Left lung (tissue), 10 donors: ENCODE data around the gene ATXN1L. TPM values are rescaled to one million over a fixed set of nuclear protein-coding genes. Genes with fewer than 3 reads are reported as not detected.

Source experiments
- ATAC-seq: fragments of 200-7000 bp; cut with Tn5 transposase; one replicate; pipeline ENCODE4 v1.9.1; 2020; ENCODE audit warnings: moderate library complexity
- DNase-seq, 4 donors: peaks; one replicate each; pipeline ENCODE4 v3.0.0-alpha.2; 2013 to 2020
- H3K27ac ChIP-seq, 2 donors: fragments of 200-600 bp; sonication (generic) in 1 of 2; one replicate each; pipeline versions ENCODE4 v1.5.0 to v1.8.0; 2020 to 2021
- H3K27me3 ChIP-seq, 2 donors: fragments of 200-600 bp; sonication (generic) in 1 of 2; one replicate each; pipeline versions ENCODE4 v1.5.0 to v1.8.0; 2020 to 2021
- H3K36me3 ChIP-seq, 2 donors: fragments of 200-600 bp; sonication (generic) in 1 of 2; one replicate each; pipeline versions ENCODE4 v1.5.0 to v1.8.0; 2020 to 2021
- H3K4me1 ChIP-seq, 2 donors: fragments of 200-600 bp; one replicate each; pipeline ENCODE4 v1.8.0; 2021
- H3K4me3 ChIP-seq, 2 donors: fragments of 200-600 bp; sonication (generic) in 1 of 2; one replicate each; pipeline versions ENCODE4 v1.5.0 to v1.8.0; 2020 to 2021; ENCODE audit warnings: mild to moderate bottlenecking in 1 of 2
- H3K9me3 ChIP-seq, 2 donors: fragments of 200-600 bp; sonication (generic) in 1 of 2; one replicate each; pipeline versions ENCODE4 v1.5.0 to v1.8.0; 2020 to 2021
- intact Hi-C, 2 donors: fragments of 100-400 bp; cut with DNase I; formaldehyde crosslinking; loops; one replicate each; pipeline versions ENCODE4 v1.11.2 to v1.14.2; 2022
- polyA plus RNA-seq, 6 donors: library from polyadenylated mRNA; unstranded; fragments of 120-200 nt; gene quantifications; one replicate each; pipeline ENCODE4 v1.2.1, GENCODE V29; 2013; ENCODE audit not compliant: insufficient read length in 6 of 6
- total RNA-seq, 2 donors: library from RNA; stranded (reverse); fragmentation: NEBNext Ultra II Directional; extraction: Animal tissue kit (Norgen Biotek cat#: 25700); gene quantifications; one replicate each; pipeline ENCODE4 v1.2.1, GENCODE V29; 2021
- TF ChIP-seq, protein P1 (sequence below), 2 donors: fragments of 200-600 bp; sonication (generic) in 1 of 2; IDR thresholded peaks; one replicate each; pipeline versions ENCODE4 v1.5.0 to v1.8.0; 2021; ENCODE audit warnings: antibody characterized with exemption in 2 of 2
- donor health status: DM: no; HTN: yes; CAD: no.
- donor health status: DM: no; HTN: no; CAD: no.

Gene ATXN1L
- total and polyA plus RNA-seq, 8 donors, result 22.8 to 32.9 (median 30.0) TPM

DNA sequence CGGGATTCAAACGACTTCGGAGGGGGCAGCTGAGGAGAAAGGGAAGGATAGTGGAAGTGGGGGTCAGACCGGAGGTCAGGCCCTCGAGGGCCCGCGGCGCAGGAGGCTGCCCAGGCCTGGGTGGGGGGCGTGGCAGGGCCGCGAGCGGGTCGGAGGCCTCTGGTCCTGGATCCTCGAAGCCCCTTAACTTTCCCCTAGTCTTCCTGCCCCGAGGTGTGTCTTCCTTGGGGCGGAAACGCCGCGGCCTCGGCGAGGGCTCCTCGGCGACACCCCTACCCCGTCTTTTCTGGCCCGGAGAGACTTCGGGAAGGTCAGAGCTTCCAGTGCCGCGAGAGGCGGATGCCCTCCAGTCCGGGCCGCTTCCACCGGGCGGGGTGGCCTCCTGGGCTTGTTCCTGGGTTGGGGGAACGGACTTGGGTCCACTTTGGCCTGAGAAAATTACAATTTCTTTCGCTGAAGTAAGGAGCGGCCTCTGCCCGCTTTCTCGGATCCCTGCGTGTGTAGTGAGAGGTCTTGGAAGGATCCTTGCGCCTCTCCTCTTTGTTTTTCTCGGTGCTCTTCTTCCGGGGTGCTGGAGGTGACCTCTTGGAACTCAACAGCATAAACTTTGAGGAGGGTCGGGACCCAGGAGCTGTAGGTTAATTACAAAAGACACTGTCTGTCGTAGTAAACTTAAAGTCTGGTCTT lies 50.0 kb downstream of the ATXN1L start:
- ATAC-seq (peak; percentile 43), DNase-seq (peak in 3 of 4 donors; percentile 36 to 89 (median 49))
- H3K27me3 ChIP-seq, result no peaks in the 10 kb centered on the region
- TF ChIP-seq, protein P1, sequence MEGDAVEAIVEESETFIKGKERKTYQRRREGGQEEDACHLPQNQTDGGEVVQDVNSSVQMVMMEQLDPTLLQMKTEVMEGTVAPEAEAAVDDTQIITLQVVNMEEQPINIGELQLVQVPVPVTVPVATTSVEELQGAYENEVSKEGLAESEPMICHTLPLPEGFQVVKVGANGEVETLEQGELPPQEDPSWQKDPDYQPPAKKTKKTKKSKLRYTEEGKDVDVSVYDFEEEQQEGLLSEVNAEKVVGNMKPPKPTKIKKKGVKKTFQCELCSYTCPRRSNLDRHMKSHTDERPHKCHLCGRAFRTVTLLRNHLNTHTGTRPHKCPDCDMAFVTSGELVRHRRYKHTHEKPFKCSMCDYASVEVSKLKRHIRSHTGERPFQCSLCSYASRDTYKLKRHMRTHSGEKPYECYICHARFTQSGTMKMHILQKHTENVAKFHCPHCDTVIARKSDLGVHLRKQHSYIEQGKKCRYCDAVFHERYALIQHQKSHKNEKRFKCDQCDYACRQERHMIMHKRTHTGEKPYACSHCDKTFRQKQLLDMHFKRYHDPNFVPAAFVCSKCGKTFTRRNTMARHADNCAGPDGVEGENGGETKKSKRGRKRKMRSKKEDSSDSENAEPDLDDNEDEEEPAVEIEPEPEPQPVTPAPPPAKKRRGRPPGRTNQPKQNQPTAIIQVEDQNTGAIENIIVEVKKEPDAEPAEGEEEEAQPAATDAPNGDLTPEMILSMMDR (IDR thresholded peaks at IDR 0.05), result no peak
- peak overlapping the region; percentile 92 to 99 for H3K27ac ChIP-seq
- H3K4me3 ChIP-seq, result peak overlapping the region; percentile 70 to 85
- intact Hi-C loops, result no loop called here
- H3K36me3 ChIP-seq, result no peaks in the 10 kb centered on the region
- H3K4me1 ChIP-seq, result peaks cover 13 to 52% of the 10 kb centered on the region in 2 donors
- H3K9me3 ChIP-seq, result no peaks in the 10 kb centered on the region

DNA sequence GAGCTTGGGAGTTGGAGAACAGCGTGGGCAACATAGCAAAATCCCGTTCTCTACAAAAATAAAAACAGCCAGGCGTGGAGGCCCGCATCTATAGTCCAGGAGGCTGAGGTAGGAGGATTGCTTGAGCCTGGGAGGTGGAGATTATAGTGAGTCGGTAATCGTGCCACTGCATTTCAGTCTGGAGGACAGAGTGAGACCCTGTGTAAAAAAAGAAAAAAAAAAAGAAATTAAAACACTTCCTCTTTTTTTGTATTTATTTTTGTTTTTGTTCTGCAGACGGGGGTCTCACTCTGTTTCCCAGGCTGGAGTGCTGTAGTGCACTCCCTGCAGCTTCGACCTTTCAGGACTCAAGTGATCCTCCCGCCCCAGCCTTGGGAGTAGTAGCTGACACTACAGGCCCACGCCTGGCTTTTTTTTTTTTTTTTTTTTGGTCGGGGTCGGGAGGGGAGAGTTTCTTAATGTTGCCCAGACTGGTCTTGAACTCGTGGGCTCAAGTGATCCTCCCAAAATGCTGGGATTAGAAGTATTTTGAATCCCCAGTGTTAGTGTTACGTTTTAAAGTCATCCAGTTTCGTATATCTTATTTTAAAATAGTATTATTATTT lies 51.1 kb downstream of the ATXN1L start:
- H3K36me3 ChIP-seq, result no peaks in the 10 kb centered on the region
- peaks cover 13 to 60% of the 10 kb centered on the region in 2 donors for H3K4me1 ChIP-seq
- H3K27ac ChIP-seq, result peak overlapping the region in 1 of 2 donors; percentile 92

DNA sequence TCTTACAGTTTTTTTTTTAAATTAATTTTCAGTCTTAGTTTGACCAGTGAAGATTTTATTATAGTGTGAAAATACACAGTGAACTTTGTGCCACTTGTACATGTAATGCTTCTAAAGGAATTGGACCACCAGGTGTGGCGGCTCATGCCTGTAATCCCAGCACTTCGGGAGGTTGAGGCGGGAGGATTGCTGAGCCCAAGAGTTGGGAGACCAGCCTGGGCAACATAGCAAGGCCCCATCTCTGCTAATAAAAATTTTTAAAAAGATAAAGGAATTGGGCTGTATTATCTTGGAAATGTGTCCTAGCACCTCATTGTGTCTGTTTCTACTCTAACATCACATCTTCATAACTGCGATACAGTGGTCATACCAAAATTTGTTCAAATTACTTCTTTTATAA lies 53.4 kb downstream of the ATXN1L start:
- H3K27me3 ChIP-seq, result no peaks in the 10 kb centered on the region
- TF ChIP-seq, protein P1 (IDR thresholded peaks at IDR 0.05), result no peak
- H3K4me3 ChIP-seq, result no peak overlapping the region
- H3K36me3 ChIP-seq, result no peaks in the 10 kb centered on the region
- ATAC-seq (no peak), DNase-seq (no peak)
- H3K9me3 ChIP-seq, result no peaks in the 10 kb centered on the region
- intact Hi-C loops, result no loop called here
- no peak overlapping the region for H3K27ac ChIP-seq
- peaks cover 13 to 70% of the 10 kb centered on the region in 2 donors for H3K4me1 ChIP-seq

More for the DNA sequence above, 51.1 kb downstream of the ATXN1L start:
- intact Hi-C loops, result no loop called here
- Histone ChIP-seq H3K9me3 (no peaks in the 10 kb centered on the region), H3K27me3 (no peaks in the 10 kb centered on the region), H3K4me3 (peak overlapping the region; percentile 70 to 85)
- TF ChIP-seq, protein P1 (IDR thresholded peaks at IDR 0.05), result no peak
- ATAC-seq (no peak), DNase-seq (no peak)

DNA sequence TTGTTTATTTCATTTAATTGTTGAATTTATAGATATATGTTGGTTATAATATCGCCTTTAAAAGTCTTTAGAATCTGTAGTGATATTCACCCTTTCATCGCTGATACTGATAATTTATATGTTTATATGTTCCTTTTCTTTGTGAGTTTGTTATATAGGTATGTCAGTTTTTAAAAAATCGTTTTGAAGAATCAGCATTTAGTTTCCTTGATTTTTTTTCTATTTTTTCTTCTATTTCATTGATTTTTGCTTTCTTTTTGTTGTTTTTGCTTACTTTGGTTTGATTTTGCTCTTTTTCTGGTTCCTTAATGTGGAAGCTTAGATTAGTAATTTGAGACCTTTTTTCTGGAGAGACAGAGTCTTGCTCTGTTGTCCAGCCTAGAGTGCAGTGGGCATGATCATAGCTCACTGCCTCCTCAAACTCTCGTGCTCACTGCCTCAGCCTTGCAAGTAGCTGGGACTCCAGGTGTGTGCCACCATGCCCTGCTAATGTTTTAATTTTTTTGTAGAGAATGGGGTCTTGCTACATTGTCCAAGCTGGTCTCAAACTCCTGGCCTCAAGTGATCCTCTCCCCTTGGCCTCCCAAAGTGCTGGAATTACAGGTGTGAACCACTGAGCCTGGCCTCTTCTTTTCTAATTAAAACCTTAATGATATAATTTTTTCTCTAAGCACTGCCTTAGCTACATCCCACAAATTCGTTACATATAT lies 57.0 kb downstream of the ATXN1L start:
- ATAC-seq (no peak), DNase-seq (no peak)
- Histone ChIP-seq H3K36me3 (no peaks in the 10 kb centered on the region), H3K4me1 (peaks cover 4 to 80% of the 10 kb centered on the region in 2 donors), H3K27ac (no peak overlapping the region), H3K4me3 (no peak overlapping the region), H3K27me3 (no peaks in the 10 kb centered on the region), H3K9me3 (no peaks in the 10 kb centered on the region)
- TF ChIP-seq, protein P1 (IDR thresholded peaks at IDR 0.05), result no peak
- intact Hi-C loops, result no loop called here

DNA sequence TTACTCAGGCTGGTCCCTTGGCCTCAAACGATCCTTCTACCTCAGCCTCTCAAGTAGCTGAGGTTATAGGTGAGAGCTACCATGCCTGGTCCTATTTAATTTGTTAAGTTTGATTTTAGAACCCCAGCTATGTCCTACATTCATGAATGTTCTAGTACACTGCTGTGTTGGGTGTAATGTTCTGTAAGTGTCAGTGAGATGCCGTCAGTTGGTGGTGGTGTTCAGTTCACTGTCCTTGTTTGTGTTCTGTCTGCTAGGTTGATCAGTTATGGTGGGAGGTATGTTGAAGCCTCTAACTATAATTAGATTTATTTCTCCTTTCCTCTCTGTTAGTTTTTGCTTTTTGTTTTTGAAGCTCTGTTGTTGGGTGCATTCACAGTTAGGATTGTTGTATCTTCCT lies 57.8 kb downstream of the ATXN1L start:
- ATAC-seq (no peak), DNase-seq (no peak)
- peaks cover 4 to 79% of the 10 kb centered on the region in 2 donors for H3K4me1 ChIP-seq
- no peaks in the 10 kb centered on the region for H3K27me3 ChIP-seq
- no peaks in the 10 kb centered on the region for H3K36me3 ChIP-seq
- TF ChIP-seq, protein P1 (IDR thresholded peaks at IDR 0.05), result no peak
- no peaks in the 10 kb centered on the region for H3K9me3 ChIP-seq
- H3K4me3 ChIP-seq, result no peak overlapping the region
- no peak overlapping the region for H3K27ac ChIP-seq
- intact Hi-C loops, result no loop called here
